SU-DHL-6 (cell line): ENCODE results near the gene FBXL15.

Experiments used
- H2AFZ ChIP-seq: fragments of 200-600 bp; sonication (generic); 2 replicates; pipeline ENCODE4 v1.6.1; 2014; ENCODE audit warnings: low read depth, mild to moderate bottlenecking, moderate library complexity, mixed read lengths, antibody characterized with exemption, low read length; ENCODE audit not compliant: severe bottlenecking
- H3F3A ChIP-seq: fragments of 200-600 bp; shearing (Covaris generic); 2 replicates; pipeline ENCODE4 v1.6.0; 2016; ENCODE audit warnings: antibody characterized with exemption, mild to moderate bottlenecking; ENCODE audit not compliant: insufficient read depth
- H3K27ac ChIP-seq: fragments of 200-600 bp; sonication (generic); 2 replicates; pipeline ENCODE4 v1.5.1; 2016; ENCODE audit warnings: low read depth, mild to moderate bottlenecking, low read length, moderate library complexity, mixed read lengths
- H3K27me3 ChIP-seq: fragments of 200-600 bp; sonication (generic), shearing (Covaris generic); 2 replicates; pipeline ENCODE4 v1.6.0; 2014; ENCODE audit warnings: mild to moderate bottlenecking, low read length
- H3K36me3 ChIP-seq: fragments of 200-600 bp; sonication (generic); 2 replicates; pipeline ENCODE4 v1.6.1; 2014; ENCODE audit warnings: mild to moderate bottlenecking, low read length, mixed read lengths
- H3K4me2 ChIP-seq: fragments of 300-600, 200-600 bp; shearing (Covaris generic), sonication (generic); 2 replicates; pipeline ENCODE4 v1.6.0; 2014; ENCODE audit warnings: low read length, low read depth, mild to moderate bottlenecking; ENCODE audit not compliant: poor library complexity, severe bottlenecking
- H3K4me3 ChIP-seq: fragments of 200-600 bp; sonication (generic); 2 replicates; pipeline ENCODE4 v1.5.1; 2014; ENCODE audit warnings: antibody characterized with exemption, low read length, mild to moderate bottlenecking, mixed read lengths; ENCODE audit not compliant: insufficient read depth, poor library complexity, severe bottlenecking
- H3K79me2 ChIP-seq: fragments of 200-600 bp; sonication (generic); 2 replicates; pipeline ENCODE4 v1.6.1; 2014; ENCODE audit warnings: mild to moderate bottlenecking, low read length, moderate library complexity; ENCODE audit not compliant: insufficient read depth
- H3K9ac ChIP-seq: fragments of 200-600 bp; sonication (generic); 2 replicates; pipeline ENCODE4 v1.7.0; 2014; ENCODE audit warnings: mild to moderate bottlenecking, low read length
- H3K9me2 ChIP-seq: fragments of 200-600 bp; sonication (generic); replicated peaks from 2 replicates; pipeline ENCODE4 v1.6.1; 2014; ENCODE audit warnings: low read length; ENCODE audit not compliant: insufficient read depth
- H3K9me3 ChIP-seq: fragments of 200-600 bp; sonication (generic); 2 replicates; pipeline ENCODE4 v1.6.1; 2014; ENCODE audit warnings: low read length, mixed read lengths; ENCODE audit not compliant: insufficient read depth
- H4K20me1 ChIP-seq: fragments of 200-600 bp; sonication (generic); 2 replicates; pipeline ENCODE4 v1.6.1; 2014; ENCODE audit warnings: low read depth, mild to moderate bottlenecking, antibody characterized with exemption, low read length, moderate library complexity, mixed read lengths
- CTCF ChIP-seq: fragments of 200-600 bp; sonication (generic); IDR thresholded peaks from one replicate; pipeline ENCODE4 v1.5.1; 2017; ENCODE audit warnings: antibody characterized with exemption, mild to moderate bottlenecking, low read length, moderate library complexity; ENCODE audit not compliant: insufficient read depth, poor library complexity, severe bottlenecking
- EZH2phosphoT487 ChIP-seq: fragments of 200-600 bp; sonication (generic), shearing (Covaris generic); conservative IDR thresholded peaks from 2 replicates; pipeline ENCODE4 v1.6.1; 2018; ENCODE audit warnings: mild to moderate bottlenecking, antibody characterized with exemption, low read length, moderate library complexity, mixed read lengths

The FBXL15 gene

GRCh38 chr10:102467971-102468438 lies 47.4 kb downstream of the FBXL15 start:
- Histone ChIP-seq H3K27me3 (no peaks in the 10 kb centered on the region), H3K79me2 (peaks cover 7% of the 10 kb centered on the region), H3K36me3 (no peaks in the 10 kb centered on the region), H3K4me3 (no peak overlapping the region), H4K20me1 (no peaks in the 10 kb centered on the region), H3K9ac (no peak overlapping the region), H3K9me2 (no peaks in the 10 kb centered on the region), H3K27ac (no peak overlapping the region), H3F3A (no peaks in the 10 kb centered on the region), H3K9me3 (no peaks in the 10 kb centered on the region), H2AFZ (no peak overlapping the region), H3K4me2 (no peak overlapping the region)
- TF ChIP-seq EZH2phosphoT487 (no peak), CTCF (no peak)

- H3K36me3 ChIP-seq = no peaks in the 10 kb centered on the region
- H3K4me2 ChIP-seq = no peak overlapping the region
- H3K9ac ChIP-seq = no peak overlapping the region
- H3K27ac ChIP-seq = no peak overlapping the region
- H3K4me3 ChIP-seq = no peak overlapping the region
- no peaks in the 10 kb centered on the region for H4K20me1 ChIP-seq
- H3F3A ChIP-seq = no peaks in the 10 kb centered on the region
- TF ChIP-seq CTCF = no peak
- no peak for TF ChIP-seq EZH2phosphoT487
- no peaks in the 10 kb centered on the region for H3K9me3 ChIP-seq
- H3K79me2 ChIP-seq = peaks cover 2% of the 10 kb centered on the region; the same call in 1 of the 2 replicates
- H2AFZ ChIP-seq = no peak overlapping the region
- no peaks in the 10 kb centered on the region for H3K9me2 ChIP-seq
- no peaks in the 10 kb centered on the region for H3K27me3 ChIP-seq
Measured at GRCh38 chr10:102468683-102469082, 48.0 kb downstream of the FBXL15 start.

- Histone ChIP-seq H3K9ac (no peak overlapping the region), H2AFZ (no peak overlapping the region), H4K20me1 (no peaks in the 10 kb centered on the region), H3K79me2 (no peaks in the 10 kb centered on the region), H3K9me2 (no peaks in the 10 kb centered on the region), H3K27me3 (no peaks in the 10 kb centered on the region), H3K4me3 (no peak overlapping the region), H3K9me3 (no peaks in the 10 kb centered on the region), H3K36me3 (no peaks in the 10 kb centered on the region), H3K27ac (no peak overlapping the region), H3K4me2 (no peak overlapping the region), H3F3A (no peaks in the 10 kb centered on the region)
- TF ChIP-seq CTCF (no peak), EZH2phosphoT487 (no peak)
Measured at GRCh38 chr10:102470579-102471546, 50.2 kb downstream of the FBXL15 start.
